K562 (cell line): Measurements from ENCODE around the gene BRD7.
A peak's percentile ranks its signal among the peaks of the same experiment; 100 is the strongest.

Experiments
- DNMT1 ChIP-seq: fragments of 450-650 bp; IDR thresholded peaks from 2 replicates; pipeline ENCODE4 v1.6.1; 2016; ENCODE audit warnings: antibody characterized with exemption, mild to moderate bottlenecking
- HCFC1 ChIP-seq: IDR thresholded peaks from 2 replicates; pipeline ENCODE4 v1.6.1; 2012; ENCODE audit warnings: low read depth, low read length, improper control_type of control experiment
- HMG20B ChIP-seq: fragments of 250-450 bp; sonication (Bioruptor Pico); IDR thresholded peaks from 2 replicates; pipeline ENCODE4 v1.5.0; 2021; ENCODE audit warnings: mild to moderate bottlenecking
- NFIC ChIP-seq: fragments of 450-650 bp; IDR thresholded peaks from 2 replicates; pipeline ENCODE4 v1.6.1; 2017; ENCODE audit warnings: mild to moderate bottlenecking, inconsistent platforms
- RAD21 ChIP-seq, 2 experiments: fragments of 250-450 bp in 1 of 2; fragments of 450-650 bp in 1 of 2; sonication (Bioruptor Pico) in 1 of 2; formaldehyde crosslinking in 1 of 2; IDR thresholded peaks in 1 of 2; conservative IDR thresholded peaks in 1 of 2; 2 replicates each; pipeline versions ENCODE4 v1.4.0 to v1.8.0; 2020 to 2022; ENCODE audit warnings: mild to moderate bottlenecking in 2 of 2, moderate library complexity in 1 of 2
- YBX1 ChIP-seq: fragments of 450-650 bp; IDR thresholded peaks from 2 replicates; pipeline ENCODE4 v1.7.1; 2016; ENCODE audit warnings: mild to moderate bottlenecking
- YY1 ChIP-seq, 3 experiments: IDR thresholded peaks; 2 replicates each; pipeline ENCODE4 v1.6.1; 2011; ENCODE audit warnings: low read length in 2 of 3, mild to moderate bottlenecking in 2 of 3, moderate library complexity in 2 of 3, borderline replicate concordance in 1 of 3, control low read depth in 1 of 3, low read depth in 1 of 3; ENCODE audit not compliant: insufficient read depth in 3 of 3, insufficient replicate concordance in 2 of 3, control insufficient read depth in 1 of 3, insufficient read length in 1 of 3; ENCODE audit errors: extremely low read depth in 1 of 3
- ZNF217 ChIP-seq: sonication (generic); formaldehyde crosslinking; IDR thresholded peaks from 2 replicates; pipeline ENCODE4 v1.8.0; 2022; ENCODE audit warnings: mild to moderate bottlenecking, missing genetic modification reagents
- TF ChIP-seq, protein P1 (sequence below), 3 experiments: IDR thresholded peaks in 2 of 3; conservative IDR thresholded peaks in 1 of 3; 2 replicates each; pipeline ENCODE4 v1.5.1; 2011 to 2012; ENCODE audit warnings: low read length in 3 of 3, mild to moderate bottlenecking in 3 of 3, control low read depth in 2 of 3, improper control_type of control experiment in 1 of 3, inconsistent platforms in 1 of 3, low read depth in 1 of 3, mixed read lengths in 1 of 3, moderate library complexity in 1 of 3; ENCODE audit not compliant: insufficient read depth in 2 of 3
- TF ChIP-seq, protein P2 (sequence below), 2 experiments: fragments of 450-650 bp; IDR thresholded peaks; 2 replicates each; pipeline ENCODE4 v1.6.1; 2016; ENCODE audit warnings: mild to moderate bottlenecking in 2 of 2, borderline replicate concordance in 1 of 2, low read depth in 1 of 2, moderate library complexity in 1 of 2

DNA sequence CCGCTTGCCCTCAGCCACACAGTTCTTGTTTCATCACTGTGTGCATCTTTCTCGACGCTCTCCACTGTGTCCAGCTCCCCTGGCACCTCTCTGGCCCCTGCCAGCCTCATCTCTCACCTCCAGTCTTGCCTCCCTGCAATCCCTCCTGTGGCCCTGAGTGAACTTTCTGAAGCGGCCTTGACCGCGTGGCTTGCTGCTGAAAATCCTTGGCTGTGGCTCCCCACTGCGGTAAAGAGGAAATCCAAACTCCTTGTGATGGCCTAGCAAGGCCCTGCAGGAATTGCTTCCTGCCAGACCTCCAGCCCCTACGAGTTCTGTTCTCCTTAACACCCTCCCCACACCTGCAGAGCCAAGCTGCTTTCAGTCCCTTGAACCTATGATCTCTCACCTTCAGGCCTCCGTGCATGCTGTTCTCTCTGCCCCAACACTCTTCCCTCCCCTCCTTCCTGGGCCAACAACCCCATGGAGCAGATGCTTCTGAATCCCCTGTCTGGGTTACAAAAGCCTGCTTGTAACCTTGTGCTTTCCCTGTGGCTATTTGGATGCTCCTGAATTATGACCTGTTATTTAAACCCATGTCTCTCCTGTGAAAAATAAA, 33.6 kb upstream of the BRD7 start:
- TF ChIP-seq YBX1 (no peak), NFIC (no peak), HCFC1 (no peak), HMG20B (CRISPR knock-in tag) (no peak), ZNF217 (CRISPR knock-in tag) (no peak), DNMT1 (no peak), YY1 (IDR thresholded peaks at IDR 0.05; ENCODE audit: borderline replicate concordance in 1 of 3, control insufficient read depth in 1 of 3, extremely low read depth in 1 of 3, insufficient read depth in 3 of 3, insufficient read length in 1 of 3, insufficient replicate concordance in 2 of 3, low read depth in 1 of 3, low read length in 2 of 3) (no peak), RAD21 (CRISPR knock-in tag; conservative IDR thresholded peaks at IDR 0.05 in 1 of 2, IDR thresholded peaks at IDR 0.05 in 1 of 2) (peak in 1 of 2 experiments; percentile 40; a peak in 1 of 4 replicates)
- TF ChIP-seq, protein P1, sequence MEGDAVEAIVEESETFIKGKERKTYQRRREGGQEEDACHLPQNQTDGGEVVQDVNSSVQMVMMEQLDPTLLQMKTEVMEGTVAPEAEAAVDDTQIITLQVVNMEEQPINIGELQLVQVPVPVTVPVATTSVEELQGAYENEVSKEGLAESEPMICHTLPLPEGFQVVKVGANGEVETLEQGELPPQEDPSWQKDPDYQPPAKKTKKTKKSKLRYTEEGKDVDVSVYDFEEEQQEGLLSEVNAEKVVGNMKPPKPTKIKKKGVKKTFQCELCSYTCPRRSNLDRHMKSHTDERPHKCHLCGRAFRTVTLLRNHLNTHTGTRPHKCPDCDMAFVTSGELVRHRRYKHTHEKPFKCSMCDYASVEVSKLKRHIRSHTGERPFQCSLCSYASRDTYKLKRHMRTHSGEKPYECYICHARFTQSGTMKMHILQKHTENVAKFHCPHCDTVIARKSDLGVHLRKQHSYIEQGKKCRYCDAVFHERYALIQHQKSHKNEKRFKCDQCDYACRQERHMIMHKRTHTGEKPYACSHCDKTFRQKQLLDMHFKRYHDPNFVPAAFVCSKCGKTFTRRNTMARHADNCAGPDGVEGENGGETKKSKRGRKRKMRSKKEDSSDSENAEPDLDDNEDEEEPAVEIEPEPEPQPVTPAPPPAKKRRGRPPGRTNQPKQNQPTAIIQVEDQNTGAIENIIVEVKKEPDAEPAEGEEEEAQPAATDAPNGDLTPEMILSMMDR (IDR thresholded peaks at IDR 0.05 in 2 of 3, conservative IDR thresholded peaks at IDR 0.05 in 1 of 3; ENCODE audit: insufficient read depth in 2 of 3, low read depth in 1 of 3, low read length in 3 of 3), result 0 out of 6 replicates have a peak, but pooled peaks of 1 of the 3 experiments have one; percentile 2
- TF ChIP-seq, protein P2, sequence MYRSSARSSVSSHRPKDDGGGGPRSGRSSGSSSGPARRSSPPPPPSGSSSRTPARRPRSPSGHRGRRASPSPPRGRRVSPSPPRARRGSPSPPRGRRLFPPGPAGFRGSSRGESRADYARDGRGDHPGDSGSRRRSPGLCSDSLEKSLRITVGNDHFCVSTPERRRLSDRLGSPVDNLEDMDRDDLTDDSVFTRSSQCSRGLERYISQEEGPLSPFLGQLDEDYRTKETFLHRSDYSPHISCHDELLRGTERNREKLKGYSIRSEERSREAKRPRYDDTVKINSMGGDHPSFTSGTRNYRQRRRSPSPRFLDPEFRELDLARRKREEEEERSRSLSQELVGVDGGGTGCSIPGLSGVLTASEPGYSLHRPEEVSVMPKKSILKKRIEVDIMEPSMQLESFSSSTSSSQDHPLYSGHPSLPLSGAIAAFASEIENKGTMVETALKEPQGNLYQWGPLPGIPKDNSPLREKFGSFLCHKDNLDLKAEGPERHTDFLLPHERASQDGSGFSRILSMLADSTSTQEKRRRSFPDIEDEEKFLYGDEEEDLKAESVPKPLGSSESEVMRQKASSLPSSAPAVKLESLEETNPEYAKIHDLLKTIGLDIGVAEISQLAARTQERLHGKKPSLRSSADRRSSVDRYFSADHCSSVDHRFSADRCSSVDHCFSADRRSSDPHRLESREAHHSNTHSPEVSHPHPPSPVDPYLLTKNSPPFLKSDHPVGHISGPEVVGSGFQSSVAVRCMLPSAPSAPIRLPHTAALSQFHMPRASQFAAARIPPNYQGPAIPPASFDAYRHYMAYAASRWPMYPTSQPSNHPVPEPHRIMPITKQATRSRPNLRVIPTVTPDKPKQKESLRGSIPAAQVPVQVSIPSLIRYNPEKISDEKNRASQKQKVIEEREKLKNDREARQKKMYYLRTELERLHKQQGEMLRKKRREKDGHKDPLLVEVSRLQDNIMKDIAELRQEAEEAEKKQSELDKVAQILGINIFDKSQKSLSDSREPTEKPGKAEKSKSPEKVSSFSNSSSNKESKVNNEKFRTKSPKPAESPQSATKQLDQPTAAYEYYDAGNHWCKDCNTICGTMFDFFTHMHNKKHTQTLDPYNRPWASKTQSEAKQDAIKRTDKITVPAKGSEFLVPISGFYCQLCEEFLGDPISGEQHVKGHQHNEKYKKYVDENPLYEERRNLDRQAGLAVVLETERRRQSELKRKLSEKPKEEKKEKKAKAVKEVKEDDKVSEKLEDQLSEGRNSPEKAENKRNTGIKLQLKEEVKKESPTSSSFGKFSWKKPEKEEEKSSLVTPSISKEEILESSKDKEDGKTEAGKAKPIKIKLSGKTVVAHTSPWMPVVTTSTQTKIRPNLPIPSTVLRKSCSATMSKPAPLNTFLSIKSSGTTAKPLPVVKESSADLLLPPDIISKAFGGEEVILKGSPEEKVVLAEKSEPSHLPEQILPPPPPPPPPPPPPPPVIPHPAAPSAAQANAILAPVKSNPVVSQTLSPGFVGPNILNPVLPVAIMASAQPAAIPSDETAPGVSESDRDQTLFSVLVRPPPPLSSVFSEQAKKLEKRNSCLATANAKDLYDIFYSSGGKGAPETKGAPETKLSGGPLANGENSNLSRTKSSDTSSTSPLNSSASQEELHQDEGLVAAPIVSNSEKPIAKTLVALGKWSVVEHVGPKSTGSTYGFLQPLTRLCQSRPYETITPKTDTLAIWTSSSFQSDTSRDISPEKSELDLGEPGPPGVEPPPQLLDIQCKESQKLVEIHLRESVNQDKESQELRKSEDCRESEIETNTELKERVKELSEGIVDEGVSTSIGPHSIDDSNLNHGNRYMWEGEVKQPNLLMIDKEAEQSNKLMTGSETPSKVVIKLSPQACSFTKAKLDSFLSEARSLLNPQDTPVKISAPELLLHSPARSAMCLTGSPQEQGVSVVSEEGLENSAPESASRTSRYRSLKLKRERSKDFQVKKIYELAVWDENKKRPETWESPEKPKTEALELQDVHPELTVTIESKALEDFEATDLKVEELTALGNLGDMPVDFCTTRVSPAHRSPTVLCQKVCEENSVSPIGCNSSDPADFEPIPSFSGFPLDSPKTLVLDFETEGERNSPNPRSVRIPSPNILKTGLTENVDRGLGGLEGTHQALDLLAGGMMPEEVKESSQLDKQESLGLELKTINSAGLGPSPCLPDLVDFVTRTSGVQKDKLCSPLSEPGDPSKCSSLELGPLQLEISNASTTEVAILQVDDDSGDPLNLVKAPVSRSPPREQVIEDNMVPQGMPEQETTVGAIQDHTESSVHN (IDR thresholded peaks at IDR 0.05; ENCODE audit: borderline replicate concordance in 1 of 2, low read depth in 1 of 2), result no peak
